ENCODE data around the gene DYNLT3. TPM values are rescaled to one million over a fixed set of nuclear protein-coding genes. Genes with fewer than 3 reads are reported as not detected.

The DYNLT3 gene
- 38.8 TPM for polyA plus RNA-seq (ENCODE audit: insufficient read length)
- long read RNA-seq, donor 1, transcript DYNLT3-201 (5 exons, 2,217 nt), result major isoform, 28 of 28 reads
- long read RNA-seq, donor 1, partial matches to known transcripts, result 0 of 28 reads
- long read RNA-seq, donor 1, other reads (novel, unspliced or antisense), result 0 of 28 reads
- long read RNA-seq, donor 2, transcript DYNLT3-201 (5 exons, 2,217 nt), result major isoform, 28 of 36 reads
- long read RNA-seq, donor 2, partial matches to known transcripts, result 7 of 36 reads
- long read RNA-seq, donor 2, other reads (novel, unspliced or antisense), result 0 of 36 reads
- long read RNA-seq, donor 3, transcript DYNLT3-201 (5 exons, 2,217 nt), result major isoform, 22 of 24 reads
- long read RNA-seq, donor 3, partial matches to known transcripts, result 0 of 24 reads
- long read RNA-seq, donor 3, other reads (novel, unspliced or antisense), result 0 of 24 reads
- long read RNA-seq, donor 4, partial matches to known transcripts, result 0 of 4 reads
- long read RNA-seq, donor 4, other reads (novel, unspliced or antisense), result 0 of 4 reads
- long read RNA-seq, donor 5, transcript DYNLT3-201 (5 exons, 2,217 nt), result major isoform, 30 of 32 reads
- long read RNA-seq, donor 5, partial matches to known transcripts, result 0 of 32 reads
- long read RNA-seq, donor 5, other reads (novel, unspliced or antisense), result 0 of 32 reads
- long read RNA-seq, donor 6, transcript DYNLT3-201 (5 exons, 2,217 nt), result major isoform, 25 of 26 reads
- long read RNA-seq, donor 6, partial matches to known transcripts, result 0 of 26 reads
- long read RNA-seq, donor 6, other reads (novel, unspliced or antisense), result 0 of 26 reads
- long read RNA-seq, donor 7, transcript DYNLT3-201 (5 exons, 2,217 nt), result major isoform, 44 of 46 reads
- long read RNA-seq, donor 7, partial matches to known transcripts, result 0 of 46 reads
- long read RNA-seq, donor 7, other reads (novel, unspliced or antisense), result 0 of 46 reads
- long read RNA-seq, donor 8, transcript DYNLT3-201 (5 exons, 2,217 nt), result major isoform, 12 of 13 reads
- long read RNA-seq, donor 8, partial matches to known transcripts, result 0 of 13 reads
- long read RNA-seq, donor 8, other reads (novel, unspliced or antisense), result 0 of 13 reads

- peak; percentile 66 for DNase-seq
Measured at GRCh38 chrX:37846934-37847732, at the start of gene DYNLT3. Gene DYNLT3 (minus strand): TSS chrX:37847571. CDS start chrX:37847510, 61 bp downstream.

- no peak for DNase-seq
Measured at GRCh38 chrX:37896511-37896890, 49.1 kb upstream of the DYNLT3 start.

GRCh38 chrX:37895795-37896510, 48.6 kb upstream of the DYNLT3 start:
- no peak for DNase-seq

GRCh38 chrX:37894725-37895124, 47.4 kb upstream of the DYNLT3 start:
- DNase-seq, result no peak

- DNase-seq, result no peak
Measured at GRCh38 chrX:37888010-37888409, 40.6 kb upstream of the DYNLT3 start.

GRCh38 chrX:37887347-37887746, 40.0 kb upstream of the DYNLT3 start:
- no peak for DNase-seq

GRCh38 chrX:37883196-37883595, 35.8 kb upstream of the DYNLT3 start:
- DNase-seq, result no peak

GRCh38 chrX:37879692-37880091, 32.3 kb upstream of the DYNLT3 start:
- no peak for DNase-seq

- no peak for DNase-seq
Measured at GRCh38 chrX:37876716-37877115, 29.3 kb upstream of the DYNLT3 start.

GRCh38 chrX:37875675-37876074, 28.3 kb upstream of the DYNLT3 start:
- no peak for DNase-seq

GRCh38 chrX:37873220-37873619, 25.8 kb upstream of the DYNLT3 start:
- no peak for DNase-seq

GRCh38 chrX:37872303-37872655, 24.9 kb upstream of the DYNLT3 start:
- no peak for DNase-seq

- DNase-seq, result no peak
Measured at GRCh38 chrX:37871626-37872302, 24.4 kb upstream of the DYNLT3 start.

- no peak for DNase-seq
Measured at GRCh38 chrX:37867536-37868153, 20.3 kb upstream of the DYNLT3 start.

- no peak for DNase-seq
Measured at GRCh38 chrX:37863728-37864127, 16.4 kb upstream of the DYNLT3 start.

GRCh38 chrX:37862851-37863250, 15.5 kb upstream of the DYNLT3 start:
- DNase-seq, result no peak

GRCh38 chrX:37860721-37861120, 13.3 kb upstream of the DYNLT3 start:
- no peak for DNase-seq

GRCh38 chrX:37854748-37855147, 7.4 kb upstream of the DYNLT3 start:
- DNase-seq, result no peak

- DNase-seq, result no peak
Measured at GRCh38 chrX:37854148-37854547, 6.8 kb upstream of the DYNLT3 start.

GRCh38 chrX:37847733-37848197, 394 bp upstream of the DYNLT3 start:
- DNase-seq, result no peak

Data from left kidney (tissue), 8 donors.